GM12801 (cell line): Measurements from ENCODE around the gene XAB2.

Experiments
- CTCF ChIP-seq: IDR thresholded peaks from one replicate; pipeline ENCODE4 v1.5.1; 2011; ENCODE audit warnings: control low read depth; ENCODE audit not compliant: insufficient read length; ENCODE audit errors: extremely low read depth

XAB2 gene

DNA sequence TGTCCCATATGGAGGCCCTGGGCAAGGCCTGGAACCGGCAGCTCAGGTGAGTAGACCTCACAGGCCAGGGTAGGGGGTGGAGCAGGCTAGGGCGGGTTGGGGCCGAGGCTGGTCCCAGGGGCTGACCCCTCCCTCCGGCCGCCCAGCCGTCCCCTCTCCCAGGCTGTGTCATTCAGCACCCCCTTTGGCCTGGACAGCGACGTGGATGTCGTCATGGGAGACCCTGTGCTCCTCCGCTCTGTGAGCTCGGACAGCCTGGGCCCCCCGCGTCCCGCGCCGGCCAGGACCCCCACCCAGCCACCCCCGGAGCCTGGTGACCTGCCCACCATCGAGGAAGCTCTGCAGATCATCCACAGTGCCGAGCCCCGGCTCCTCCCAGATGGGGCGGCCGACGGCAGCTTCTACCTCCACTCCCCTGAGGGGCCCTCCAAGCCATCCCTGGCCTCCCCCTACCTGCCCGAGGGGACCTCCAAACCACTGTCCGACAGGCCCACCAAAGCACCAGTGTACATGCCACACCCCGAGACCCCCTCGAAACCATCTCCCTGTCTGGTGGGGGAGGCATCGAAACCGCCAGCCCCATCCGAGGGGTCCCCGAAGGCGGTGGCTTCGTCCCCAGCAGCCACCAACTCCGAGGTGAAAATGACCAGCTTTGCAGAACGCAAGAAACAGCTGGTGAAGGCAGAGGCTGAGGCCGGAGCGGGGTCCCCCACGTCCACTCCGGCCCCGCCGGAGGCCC, 17.6 kb downstream of the XAB2 start:
- no peak for TF ChIP-seq CTCF

DNA sequence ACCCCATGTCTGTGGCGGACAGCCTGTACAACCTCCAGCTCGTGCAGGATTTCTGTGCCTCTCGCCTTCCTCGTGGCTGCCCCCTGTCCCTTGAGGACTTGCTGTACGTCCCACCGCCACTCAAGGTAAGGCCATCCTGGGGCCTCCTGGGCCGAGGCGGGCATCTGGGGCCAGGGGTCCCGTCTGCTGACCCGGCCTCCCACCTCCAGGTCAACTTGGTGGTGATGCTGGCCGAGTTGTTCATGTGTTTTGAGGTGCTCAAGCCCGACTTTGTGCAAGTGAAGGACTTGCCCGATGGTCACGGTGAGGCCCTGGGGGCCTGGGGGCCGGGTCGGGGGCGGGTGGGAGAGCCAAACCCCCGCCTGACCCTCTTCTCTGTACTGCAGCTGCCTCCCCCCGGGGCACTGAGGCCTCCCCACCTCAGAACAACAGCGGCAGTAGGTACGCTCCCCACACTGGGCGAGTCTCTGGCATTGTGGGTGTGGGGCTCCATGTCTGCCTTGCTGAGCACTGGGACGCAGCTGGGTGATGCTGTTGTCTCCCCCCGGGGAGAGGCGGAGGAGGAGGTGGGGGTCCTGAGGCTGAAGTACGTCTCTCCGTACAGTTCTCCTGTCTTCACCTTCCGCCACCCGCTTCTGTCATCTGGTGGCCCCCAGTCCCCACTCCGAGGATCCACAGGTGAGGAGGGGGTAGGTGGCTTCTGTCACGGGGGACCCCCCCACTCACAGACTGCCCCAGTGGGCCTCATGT, 18.7 kb downstream of the XAB2 start:
- TF ChIP-seq CTCF = no peak

- no peak for TF ChIP-seq CTCF
These were observed 21.3 kb downstream of the XAB2 start for GRCh38 chr19:7607874-7608560.

DNA sequence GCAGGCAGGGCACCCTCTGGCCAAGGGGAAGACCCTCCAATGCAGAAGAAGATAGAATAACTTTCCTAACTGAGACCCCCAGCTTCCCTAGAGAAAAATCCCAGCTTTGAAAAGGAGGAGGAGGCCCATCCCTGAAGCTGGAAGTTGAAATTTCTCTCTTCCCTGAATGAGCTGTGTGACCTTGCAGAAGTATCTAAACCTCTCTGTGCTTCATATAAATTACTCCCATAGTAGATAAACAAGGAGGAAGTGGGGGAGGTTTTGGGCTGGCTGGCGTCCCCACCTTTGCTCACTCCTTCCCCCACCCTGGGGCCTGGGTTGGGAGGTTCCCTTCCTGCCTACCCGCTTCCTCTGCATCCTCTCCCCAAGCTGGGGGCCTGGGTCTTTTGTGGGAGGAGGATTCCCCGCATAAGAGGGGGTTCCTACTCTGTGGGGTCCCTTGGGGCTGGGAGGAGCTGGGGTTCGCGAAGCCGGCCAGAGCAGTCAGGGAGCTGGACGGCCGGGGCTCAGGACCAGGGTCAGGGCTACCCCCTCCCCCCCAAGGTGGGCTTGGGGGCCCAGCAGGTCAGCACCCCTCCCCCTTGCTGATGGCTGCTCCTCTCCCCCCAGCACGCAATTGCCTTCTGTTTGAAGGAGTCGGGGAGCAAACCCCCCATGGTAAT, 22.0 kb downstream of the XAB2 start:
- TF ChIP-seq CTCF = no peak

DNA sequence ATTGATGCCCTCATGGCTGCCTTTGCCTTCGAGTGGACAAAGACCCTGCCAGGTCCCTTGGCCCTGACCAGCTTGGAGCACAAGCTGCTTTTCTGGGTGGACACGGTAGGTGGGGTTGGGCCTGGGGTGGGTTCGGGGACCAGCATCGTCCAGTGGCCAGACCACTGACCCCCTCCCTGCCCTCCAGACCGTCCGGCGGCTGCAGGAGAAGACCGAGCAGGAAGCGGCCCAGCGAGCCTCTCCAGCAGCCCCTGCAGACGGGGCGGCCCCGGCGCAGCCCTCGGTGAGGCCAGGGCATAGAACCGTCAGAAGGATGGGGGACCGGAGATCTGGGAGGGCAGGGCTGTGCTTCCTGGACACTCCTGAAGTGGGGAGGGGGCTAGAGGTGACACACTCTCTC, 23.1 kb downstream of the XAB2 start:
- no peak for TF ChIP-seq CTCF

- no peak for TF ChIP-seq CTCF
These were observed 23.7 kb downstream of the XAB2 start for GRCh38 chr19:7605490-7606222.
